Upper lobe of right lung (tissue), 1 donor: Measurements from ENCODE around the gene TSPEAR. TPM values are rescaled to one million over a fixed set of nuclear protein-coding genes. Genes with fewer than 3 reads are reported as not detected.

Experiments
- ATAC-seq: fragments of 200-7000 bp; cut with Tn5 transposase; one replicate; pipeline ENCODE4 v1.9.1; 2020; ENCODE audit warnings: mild to moderate bottlenecking, moderate library complexity
- DNase-seq: peaks from one replicate; pipeline ENCODE4 v3.0.0-alpha.2; 2020
- H3K27ac ChIP-seq: fragments of 200-600 bp; one replicate; pipeline ENCODE4 v1.8.0; 2022
- H3K27me3 ChIP-seq: fragments of 200-600 bp; one replicate; pipeline ENCODE4 v1.8.0; 2022; ENCODE audit warnings: mild to moderate bottlenecking
- H3K36me3 ChIP-seq: fragments of 200-600 bp; one replicate; pipeline ENCODE4 v1.8.0; 2022
- H3K4me1 ChIP-seq: fragments of 200-600 bp; one replicate; pipeline ENCODE4 v1.8.0; 2022
- H3K4me3 ChIP-seq: fragments of 200-600 bp; one replicate; pipeline ENCODE4 v1.8.0; 2022; ENCODE audit warnings: mild to moderate bottlenecking
- H3K9me3 ChIP-seq: fragments of 200-600 bp; one replicate; pipeline ENCODE4 v1.8.0; 2022
- CTCF ChIP-seq: fragments of 200-600 bp; IDR thresholded peaks from one replicate; pipeline ENCODE4 v1.8.0; 2022; ENCODE audit warnings: antibody characterized with exemption
- intact Hi-C: fragments of 100-400 bp; cut with DNase I; formaldehyde crosslinking; loops from one replicate; pipeline ENCODE4 v1.11.0; 2022
- total RNA-seq: library from RNA; stranded (reverse); fragmentation: NEBNext Ultra II Directional; extraction: Animal tissue kit (Norgen Biotek cat#: 25700); gene quantifications from one replicate; pipeline ENCODE4 v1.2.1, GENCODE V29; 2021
- donor health status: DM: no; HTN: yes; CAD: no; lungs with severe emphysema.

The TSPEAR gene
- total RNA-seq, 1 donor from 2014 or later = 0.23 TPM

GRCh38 chr21:44684483-44684882 is 26.9 kb downstream of the TSPEAR start:
- H3K27me3 ChIP-seq = peaks cover 5% of the 10 kb centered on the region
- no peak for TF ChIP-seq CTCF
- H3K4me1 ChIP-seq = no peaks in the 10 kb centered on the region
- intact Hi-C loops = no loop called here
- no peak overlapping the region for H3K4me3 ChIP-seq
- no peaks in the 10 kb centered on the region for H3K36me3 ChIP-seq
- DNase-seq (no peak), ATAC-seq (no peak)
- no peak overlapping the region for H3K27ac ChIP-seq
- no peaks in the 10 kb centered on the region for H3K9me3 ChIP-seq

- ATAC-seq (no peak), DNase-seq (no peak)
- Histone ChIP-seq H3K4me1 (no peaks in the 10 kb centered on the region), H3K4me3 (no peak overlapping the region), H3K9me3 (no peaks in the 10 kb centered on the region), H3K27ac (no peak overlapping the region), H3K36me3 (no peaks in the 10 kb centered on the region), H3K27me3 (peaks cover 5% of the 10 kb centered on the region)
- intact Hi-C loops = no loop called here
- TF ChIP-seq CTCF = no peak
Observed at GRCh38 chr21:44684077-44684476, 27.3 kb downstream of the TSPEAR start.

- Histone ChIP-seq H3K4me3 (no peak overlapping the region), H3K27me3 (peaks cover 5% of the 10 kb centered on the region), H3K27ac (no peak overlapping the region), H3K4me1 (no peaks in the 10 kb centered on the region), H3K9me3 (no peaks in the 10 kb centered on the region), H3K36me3 (no peaks in the 10 kb centered on the region)
- DNase-seq = no peak
- ATAC-seq = no peak
- TF ChIP-seq CTCF = no peak
- intact Hi-C loops = no loop called here
Observed at GRCh38 chr21:44682580-44683151, 28.7 kb downstream of the TSPEAR start.

GRCh38 chr21:44681861-44682579 is 29.4 kb downstream of the TSPEAR start, which contains the start of gene KRTAP12-1:
Gene KRTAP12-1, minus strand, starts transcription at chr21:44682163. Its CDS starts 40 bp downstream, at chr21:44682123.
- DNase-seq (no peak), ATAC-seq (peak; percentile 26)
- Histone ChIP-seq H3K9me3 (no peaks in the 10 kb centered on the region), H3K36me3 (no peaks in the 10 kb centered on the region), H3K27ac (no peak within 1 kb of the TSS), H3K27me3 (peaks cover 5% of the 10 kb centered on the region), H3K4me3 (no peak within 1 kb of the TSS), H3K4me1 (no peaks in the 10 kb centered on the region)
- no peak for TF ChIP-seq CTCF
- intact Hi-C loops = no loop called here

- TF ChIP-seq CTCF = no peak
- H3K4me3 ChIP-seq = no peak overlapping the region
- H3K9me3 ChIP-seq = no peaks in the 10 kb centered on the region
- H3K27me3 ChIP-seq = peaks cover 5% of the 10 kb centered on the region
- no peak overlapping the region for H3K27ac ChIP-seq
- DNase-seq = no peak
- no peaks in the 10 kb centered on the region for H3K36me3 ChIP-seq
- H3K4me1 ChIP-seq = no peaks in the 10 kb centered on the region
- intact Hi-C loops = no loop called here
- no peak for ATAC-seq
Observed at GRCh38 chr21:44681152-44681551, 30.2 kb downstream of the TSPEAR start.
